IMR-90 (cell line): ENCODE data around the gene OR1J4. TPM values are rescaled to one million over a fixed set of nuclear protein-coding genes. Genes with fewer than 3 reads are reported as not detected.

Experiments
- ATAC-seq: fragments of 200-7000 bp; cut with Tn5 transposase; 2 replicates; pipeline ENCODE4 v1.9.1; 2020; ENCODE audit warnings: low read depth, mild to moderate bottlenecking, moderate library complexity
- BruUV-seq: library from RNA; stranded (reverse); fragments of 400-500 nt; replicated peaks from 2 replicates; lab custom pipeline; 2021; lab: Mats Ljungman, UMichigan
- CTCF ChIA-PET: fragments of 300-600 bp; formaldehyde crosslinking; extraction: SDS; loops from one replicate; lab custom pipeline; 2021; ENCODE audit warnings: antibody characterized with exemption; lab: Yijun Ruan, JAX
- POLR2A ChIA-PET: fragments of 300-600 bp; sonication (Branson Sonifier 250); formaldehyde crosslinking; loops from one replicate; lab custom pipeline; 2022; ENCODE audit warnings: antibody characterized with exemption; ENCODE audit not compliant: unreplicated experiment; lab: Charles Lee
- DNase-seq: peaks from one replicate; pipeline ENCODE4 v3.0.0; 2013
- H2AFZ ChIP-seq: replicated peaks from 2 replicates; pipeline ENCODE3; 2013; ENCODE audit warnings: low read length, mild to moderate bottlenecking; ENCODE audit not compliant: poor library complexity
- H2AK5ac ChIP-seq: 2 replicates; pipeline ENCODE4 v1.6.1; 2013; ENCODE audit warnings: low read depth, low read length, inconsistent platforms
- H2AK9ac ChIP-seq: replicated peaks from 2 replicates; pipeline ENCODE3; 2013; ENCODE audit warnings: mild to moderate bottlenecking, low read depth, low read length, moderate library complexity; ENCODE audit not compliant: poor library complexity
- H2BK120ac ChIP-seq: 2 replicates; pipeline ENCODE4 v1.6.1; 2013; ENCODE audit warnings: low read depth, low read length, inconsistent platforms
- H2BK15ac ChIP-seq: 3 replicates; pipeline ENCODE4 v1.6.1; 2013; ENCODE audit warnings: low read depth, low read length, inconsistent platforms
- H2BK20ac ChIP-seq: 2 replicates; pipeline ENCODE4 v1.6.1; 2013; ENCODE audit warnings: low read depth, mild to moderate bottlenecking, inconsistent platforms, low read length, moderate library complexity
- H2BK5ac ChIP-seq: 2 replicates; pipeline ENCODE4 v1.6.1; 2013; ENCODE audit warnings: mild to moderate bottlenecking, low read depth, low read length, inconsistent platforms; ENCODE audit not compliant: poor library complexity, severe bottlenecking
- H3K14ac ChIP-seq: replicated peaks from 2 replicates; pipeline ENCODE4 v1.6.1; 2013; ENCODE audit warnings: low read depth, low read length, inconsistent platforms
- H3K18ac ChIP-seq: 2 replicates; pipeline ENCODE4 v1.6.1; 2013; ENCODE audit warnings: low read depth, low read length, control low read depth
- H3K23ac ChIP-seq: 2 replicates; pipeline ENCODE4 v1.6.1; 2013; ENCODE audit warnings: low read depth, low read length, inconsistent platforms
- H3K27ac ChIP-seq: 2 replicates; pipeline ENCODE4 v1.5.1; 2013; ENCODE audit warnings: mild to moderate bottlenecking, control low read depth, low read length; ENCODE audit not compliant: insufficient read depth
- H3K27me3 ChIP-seq: 2 replicates; pipeline ENCODE4 v1.6.1; 2013; ENCODE audit warnings: low read length; ENCODE audit not compliant: control insufficient read depth, insufficient read depth
- H3K36me3 ChIP-seq: 2 replicates; pipeline ENCODE4 v1.6.1; 2013; ENCODE audit warnings: low read length, mixed read lengths; ENCODE audit not compliant: control insufficient read depth, insufficient read depth
- H3K4ac ChIP-seq: 2 replicates; pipeline ENCODE4 v1.6.1; 2013; ENCODE audit warnings: low read depth, low read length, inconsistent platforms
- H3K4me1 ChIP-seq: 2 replicates; pipeline ENCODE4 v1.6.1; 2013; ENCODE audit warnings: low read length, mixed read lengths; ENCODE audit not compliant: control insufficient read depth, insufficient read depth
- H3K4me2 ChIP-seq: 2 replicates; pipeline ENCODE4 v1.6.1; 2013; ENCODE audit warnings: low read depth, mild to moderate bottlenecking, control low read depth, low read length, moderate library complexity
- H3K4me3 ChIP-seq: 2 replicates; pipeline ENCODE4 v1.5.1; 2013; ENCODE audit warnings: low read depth, mild to moderate bottlenecking, control low read depth, low read length, moderate library complexity; ENCODE audit not compliant: insufficient read depth
- H3K56ac ChIP-seq: 2 replicates; pipeline ENCODE4 v1.6.1; 2013; ENCODE audit warnings: low read length, inconsistent platforms; ENCODE audit not compliant: insufficient read depth; ENCODE audit errors: extremely low read depth
- H3K79me1 ChIP-seq, 2 experiments: 2 replicates each; pipeline ENCODE4 v1.6.1; 2013; ENCODE audit warnings: low read length in 2 of 2, inconsistent platforms in 1 of 2, low read depth in 1 of 2
- H3K9ac ChIP-seq: 2 replicates; pipeline ENCODE4 v1.6.1; 2013; ENCODE audit warnings: low read depth, low read length, control low read depth
- H3K9me1 ChIP-seq: 2 replicates; pipeline ENCODE4 v1.6.1; 2013; ENCODE audit warnings: low read length, inconsistent platforms; ENCODE audit not compliant: insufficient read depth
- H3K9me3 ChIP-seq: 2 replicates; pipeline ENCODE4 v1.6.1; 2013; ENCODE audit warnings: low read length; ENCODE audit not compliant: control insufficient read depth, insufficient read depth
- H4K20me1 ChIP-seq: 2 replicates; pipeline ENCODE4 v1.6.1; 2013; ENCODE audit warnings: low read length, inconsistent platforms; ENCODE audit not compliant: insufficient read depth
- H4K5ac ChIP-seq: 2 replicates; pipeline ENCODE4 v1.6.1; 2013; ENCODE audit warnings: mild to moderate bottlenecking, low read depth, low read length, control low read depth
- H4K8ac ChIP-seq, 2 experiments: 2 replicates each; pipeline ENCODE4 v1.6.1; 2013; ENCODE audit warnings: low read depth in 2 of 2, low read length in 2 of 2, control low read depth in 1 of 2, inconsistent platforms in 1 of 2
- H4K91ac ChIP-seq: 2 replicates; pipeline ENCODE4 v1.6.1; 2013; ENCODE audit warnings: low read depth, low read length, inconsistent platforms; ENCODE audit not compliant: insufficient read depth
- CEBPB ChIP-seq: IDR thresholded peaks from 2 replicates; pipeline ENCODE4 v1.6.1; 2012; ENCODE audit warnings: low read depth, low read length, improper control_type of control experiment
- CHD1 ChIP-seq: IDR thresholded peaks from 2 replicates; pipeline ENCODE4 v1.6.1; 2012; ENCODE audit warnings: low read depth, low read length, improper control_type of control experiment
- CTCF ChIP-seq: conservative IDR thresholded peaks from 2 replicates; pipeline ENCODE4 v1.5.1; 2012; ENCODE audit warnings: mild to moderate bottlenecking, low read depth, low read length, improper control_type of control experiment
- ELK1 ChIP-seq: fragments of 150-350 bp; IDR thresholded peaks from 2 replicates; pipeline ENCODE4 v1.6.1; 2016; ENCODE audit warnings: low read depth, mild to moderate bottlenecking, low read length, moderate library complexity, borderline replicate concordance
- FOS ChIP-seq: fragments of 150-350 bp; IDR thresholded peaks from 2 replicates; pipeline ENCODE4 v1.6.1; 2016; ENCODE audit warnings: low read depth, low read length
- MAFK ChIP-seq: IDR thresholded peaks from 2 replicates; pipeline ENCODE4 v1.6.1; 2012; ENCODE audit warnings: low read depth, low read length, improper control_type of control experiment
- NFE2L2 ChIP-seq: fragments of 150-350 bp; IDR thresholded peaks from 2 replicates; pipeline ENCODE4 v1.6.1; 2016; ENCODE audit warnings: low read depth, mild to moderate bottlenecking, low read length
- RAD21 ChIP-seq: IDR thresholded peaks from 2 replicates; pipeline ENCODE4 v1.6.1; 2012; ENCODE audit warnings: low read length, improper control_type of control experiment
- RCOR1 ChIP-seq: IDR thresholded peaks from 2 replicates; pipeline ENCODE4 v1.6.1; 2012; ENCODE audit warnings: mild to moderate bottlenecking, low read length, improper control_type of control experiment; ENCODE audit not compliant: insufficient replicate concordance
- SMC3 ChIP-seq: fragments of 150-350 bp; IDR thresholded peaks from 2 replicates; pipeline ENCODE4 v1.6.1; 2016; ENCODE audit warnings: low read depth, mild to moderate bottlenecking, antibody characterized with exemption, low read length, moderate library complexity
- USF2 ChIP-seq: fragments of 150-350 bp; IDR thresholded peaks from 2 replicates; pipeline ENCODE4 v1.6.1; 2017; ENCODE audit warnings: mild to moderate bottlenecking, antibody characterized with exemption, low read length, low read depth
- WGBS, 2 experiments: methylation state at CpG; one replicate each; pipeline versions ENCODE4 v1.1.5 to v1.1.7; 2013; ENCODE audit warnings: missing lambda C conversion rate in 2 of 2; ENCODE audit not compliant: insufficient read length in 1 of 2; ENCODE audit errors: extremely low coverage in 2 of 2; 5-methylcytosine and 5-hydroxymethylcytosine counted together
- dilution Hi-C: fragments of 300-500 bp; cut with HindIII; formaldehyde crosslinking; loops from one replicate; pipeline ENCODE4 v1.14.3; 2018; ENCODE audit warnings: low sequenced_read_pairs; ENCODE audit not compliant: unreplicated experiment
- in situ Hi-C: fragments of 300-500 bp; cut with MboI; formaldehyde crosslinking; loops from 3 replicates; pipeline ENCODE4 v1.14.3; 2019; ENCODE audit warnings: low sequenced_read_pairs, inconsistent platforms, mixed read lengths
- intact Hi-C: fragments of 100-400 bp; cut with micrococcal nuclease; formaldehyde crosslinking; loops from 2 replicates; pipeline ENCODE4 v1.10.0; 2022
- polyA plus RNA-seq, 3 experiments: library from polyadenylated mRNA; depleted of rRNA; stranded (reverse); fragments of >200 nt; gene quantifications; 2 replicates each; pipeline ENCODE4 v1.2.3, GENCODE V29; 2012; ENCODE audit warnings: low replicate concordance in 1 of 3
- total RNA-seq: library from RNA; depleted of rRNA; stranded (reverse); fragments of >200 nt; gene quantifications from 2 replicates; pipeline ENCODE4 v1.2.3, GENCODE V29; 2012

OR1J4 gene
- total and polyA plus RNA-seq, 2 of the 4 experiments (the other 2 are of a cell fraction) = not detected

DNA sequence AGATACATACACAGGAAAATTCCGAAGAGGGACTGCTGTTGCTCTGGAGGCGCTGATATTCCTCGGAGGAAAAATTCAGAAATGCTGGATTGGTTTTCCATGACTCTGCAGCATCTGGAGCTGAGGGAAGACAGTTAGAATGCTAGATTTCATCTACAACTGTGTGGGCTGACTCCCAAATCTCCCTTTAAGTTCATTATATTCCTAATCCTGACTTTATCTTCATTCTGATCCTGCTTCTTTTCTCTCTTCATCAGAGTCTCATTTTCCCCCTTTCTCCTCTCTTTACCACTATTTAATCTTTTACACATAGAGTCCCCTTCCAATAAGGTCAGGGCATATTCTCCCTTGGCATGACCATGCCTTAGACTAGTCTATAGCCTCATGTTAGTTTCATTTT, 8.3 kb downstream of the OR1J4 start, which contains the start of gene OR1N1:
OR1N1 (minus strand) TSS at position 101 of the 400 bp plus-strand sequence; CDS start at position 101, 0 bp downstream.
- no peak within 1 kb of the TSS for H3K9ac ChIP-seq
- WGBS, 2 experiments = 71% methylated on average over 1 of the region's 3 CpGs; no CpG with 5 or more reads in 1 of the 2 experiments
- H3K56ac ChIP-seq = no peak within 1 kb of the TSS
- H2BK20ac ChIP-seq = no peak within 1 kb of the TSS
- no peak within 1 kb of the TSS for H2BK15ac ChIP-seq
- no peak within 1 kb of the TSS for H2BK120ac ChIP-seq
- H3K27ac ChIP-seq = no peak within 1 kb of the TSS
- H3K27me3 ChIP-seq = peaks cover 4% of the 10 kb centered on the region
- no peaks in the 10 kb centered on the region for H4K20me1 ChIP-seq
- intact Hi-C loops (no loop called here), in situ Hi-C loops (no loop called here), dilution Hi-C loops (no loop called here)
- H3K18ac ChIP-seq = no peak within 1 kb of the TSS
- H3K4ac ChIP-seq = no peak within 1 kb of the TSS
- H3K36me3 ChIP-seq = no peaks in the 10 kb centered on the region
- H4K91ac ChIP-seq = no peak within 1 kb of the TSS
- H2AK9ac ChIP-seq = no peak within 1 kb of the TSS
- H4K8ac ChIP-seq = no peak within 1 kb of the TSS
- no peak within 1 kb of the TSS for H3K14ac ChIP-seq
- H4K5ac ChIP-seq = no peak within 1 kb of the TSS
- H3K9me3 ChIP-seq = no peaks in the 10 kb centered on the region
- H3K4me1 ChIP-seq = no peaks in the 10 kb centered on the region
- H3K79me1 ChIP-seq = no peaks in the 10 kb centered on the region
- no peak within 1 kb of the TSS for H3K4me2 ChIP-seq
- no peak within 1 kb of the TSS for H2AK5ac ChIP-seq
- H3K23ac ChIP-seq = no peak within 1 kb of the TSS
- ChIA-PET CTCF (no interaction called here), POLR2A (no interaction called here)
- no TSS peak for BruUV-seq
- ATAC-seq = no peak
- no peak for TF ChIP-seq CHD1
- TF ChIP-seq NFE2L2 = no peak
- no peak for TF ChIP-seq MAFK
- no peak for TF ChIP-seq ELK1
- TF ChIP-seq RCOR1 = no peak
- no peak for TF ChIP-seq RAD21
- TF ChIP-seq SMC3 = no peak
- no peak for TF ChIP-seq CEBPB
- TF ChIP-seq USF2 = no peak
- no peak for TF ChIP-seq FOS
- TF ChIP-seq CTCF = no peak
- no peak for DNase-seq
- no peak within 1 kb of the TSS for H2AFZ ChIP-seq
- no peak within 1 kb of the TSS for H3K4me3 ChIP-seq
- H2BK5ac ChIP-seq = no peak within 1 kb of the TSS
- 0 out of 2 replicates have a peak, but pooled peaks cover 4% of the 10 kb centered on the region for H3K9me1 ChIP-seq
